Tibial nerve (tissue), 4 donors: Measurements from ENCODE around the gene GCNT3.

Source experiments
- EP300 ChIP-seq, 2 donors: sonication (generic); formaldehyde crosslinking; IDR thresholded peaks; one replicate each; pipeline ENCODE4 v1.6.1; 2017; ENCODE audit warnings: antibody characterized with exemption in 2 of 2, mild to moderate bottlenecking in 1 of 2
- POLR2A ChIP-seq, 2 donors: fragments of 450-650 bp; IDR thresholded peaks; one replicate each; pipeline ENCODE4 v1.6.1; 2017; ENCODE audit warnings: antibody characterized with exemption in 2 of 2, mild to moderate bottlenecking in 2 of 2, moderate library complexity in 2 of 2
- TF ChIP-seq, protein P1 (sequence below), 5 experiments: fragments of 200-600 bp in 3 of 5; fragments of 450-650 bp in 2 of 5; sonication (generic) in 3 of 5; IDR thresholded peaks; one replicate each; pipeline ENCODE4 v1.5.1; 2016 to 2019; ENCODE audit warnings: antibody characterized with exemption in 5 of 5, mild to moderate bottlenecking in 3 of 5, moderate library complexity in 2 of 5

DNA sequence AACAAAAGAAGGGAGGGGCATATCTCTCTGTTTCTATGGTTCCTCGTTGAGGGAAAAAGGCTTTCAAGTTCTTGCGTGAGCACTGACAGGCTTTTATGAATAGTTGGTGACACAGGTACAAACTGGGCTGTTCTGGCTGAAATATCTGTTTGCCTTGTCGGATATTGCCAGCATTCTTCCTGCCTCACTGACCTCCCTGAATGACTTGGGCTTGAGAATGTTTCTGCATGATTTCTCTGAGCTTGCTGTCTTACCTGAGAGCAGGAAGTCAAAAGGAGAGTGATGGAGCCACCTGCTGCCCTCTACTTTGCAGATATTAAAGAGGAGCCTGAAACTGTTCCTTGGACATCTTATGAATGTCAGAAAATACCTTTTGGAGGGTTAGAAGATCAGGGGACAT is 4.8 kb downstream of the GCNT3 start:
- TF ChIP-seq EP300 (IDR thresholded peaks at IDR 0.05) (no peak), POLR2A (IDR thresholded peaks at IDR 0.05) (no peak)
- TF ChIP-seq, protein P1, sequence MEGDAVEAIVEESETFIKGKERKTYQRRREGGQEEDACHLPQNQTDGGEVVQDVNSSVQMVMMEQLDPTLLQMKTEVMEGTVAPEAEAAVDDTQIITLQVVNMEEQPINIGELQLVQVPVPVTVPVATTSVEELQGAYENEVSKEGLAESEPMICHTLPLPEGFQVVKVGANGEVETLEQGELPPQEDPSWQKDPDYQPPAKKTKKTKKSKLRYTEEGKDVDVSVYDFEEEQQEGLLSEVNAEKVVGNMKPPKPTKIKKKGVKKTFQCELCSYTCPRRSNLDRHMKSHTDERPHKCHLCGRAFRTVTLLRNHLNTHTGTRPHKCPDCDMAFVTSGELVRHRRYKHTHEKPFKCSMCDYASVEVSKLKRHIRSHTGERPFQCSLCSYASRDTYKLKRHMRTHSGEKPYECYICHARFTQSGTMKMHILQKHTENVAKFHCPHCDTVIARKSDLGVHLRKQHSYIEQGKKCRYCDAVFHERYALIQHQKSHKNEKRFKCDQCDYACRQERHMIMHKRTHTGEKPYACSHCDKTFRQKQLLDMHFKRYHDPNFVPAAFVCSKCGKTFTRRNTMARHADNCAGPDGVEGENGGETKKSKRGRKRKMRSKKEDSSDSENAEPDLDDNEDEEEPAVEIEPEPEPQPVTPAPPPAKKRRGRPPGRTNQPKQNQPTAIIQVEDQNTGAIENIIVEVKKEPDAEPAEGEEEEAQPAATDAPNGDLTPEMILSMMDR (IDR thresholded peaks at IDR 0.05), result no peak
